Activated CD8-positive, alpha-beta memory T cell treated with anti-CD3 and anti-CD28 coated beads for 36 hours (primary cell): ENCODE data around the gene CDK19. TPM values are rescaled to one million over a fixed set of nuclear protein-coding genes. Genes with fewer than 3 reads are reported as not detected.

ENCODE experiments used
- CTCF ChIA-PET: fragments of 350-600 bp; sonication (Branson Sonifier 250); formaldehyde crosslinking; loops from one replicate; lab custom pipeline; 2021; ENCODE audit warnings: antibody characterized with exemption; lab: Charles Lee
- POLR2A ChIA-PET: fragments of 350-600 bp; sonication (Branson Sonifier 250); formaldehyde crosslinking; loops from one replicate; lab custom pipeline; 2021; ENCODE audit warnings: antibody characterized with exemption; lab: Charles Lee
- total RNA-seq, 2 experiments: library from RNA; stranded (reverse); gene quantifications; one replicate each; pipeline ENCODE4 v1.2.3, GENCODE V29; 2021

Gene CDK19
- total RNA-seq, 2 experiments from 2014 or later, result 8.8 to 10.1 TPM

GRCh38 chr6:110650755-110651154, 164.5 kb downstream of the CDK19 start:
- ChIA-PET POLR2A (no interaction called here), CTCF (no interaction called here)

- POLR2A ChIA-PET, result no interaction called here
- CTCF ChIA-PET, result no interaction called here
Measured at GRCh38 chr6:110649704-110650103, 165.6 kb downstream of the CDK19 start.

DNA sequence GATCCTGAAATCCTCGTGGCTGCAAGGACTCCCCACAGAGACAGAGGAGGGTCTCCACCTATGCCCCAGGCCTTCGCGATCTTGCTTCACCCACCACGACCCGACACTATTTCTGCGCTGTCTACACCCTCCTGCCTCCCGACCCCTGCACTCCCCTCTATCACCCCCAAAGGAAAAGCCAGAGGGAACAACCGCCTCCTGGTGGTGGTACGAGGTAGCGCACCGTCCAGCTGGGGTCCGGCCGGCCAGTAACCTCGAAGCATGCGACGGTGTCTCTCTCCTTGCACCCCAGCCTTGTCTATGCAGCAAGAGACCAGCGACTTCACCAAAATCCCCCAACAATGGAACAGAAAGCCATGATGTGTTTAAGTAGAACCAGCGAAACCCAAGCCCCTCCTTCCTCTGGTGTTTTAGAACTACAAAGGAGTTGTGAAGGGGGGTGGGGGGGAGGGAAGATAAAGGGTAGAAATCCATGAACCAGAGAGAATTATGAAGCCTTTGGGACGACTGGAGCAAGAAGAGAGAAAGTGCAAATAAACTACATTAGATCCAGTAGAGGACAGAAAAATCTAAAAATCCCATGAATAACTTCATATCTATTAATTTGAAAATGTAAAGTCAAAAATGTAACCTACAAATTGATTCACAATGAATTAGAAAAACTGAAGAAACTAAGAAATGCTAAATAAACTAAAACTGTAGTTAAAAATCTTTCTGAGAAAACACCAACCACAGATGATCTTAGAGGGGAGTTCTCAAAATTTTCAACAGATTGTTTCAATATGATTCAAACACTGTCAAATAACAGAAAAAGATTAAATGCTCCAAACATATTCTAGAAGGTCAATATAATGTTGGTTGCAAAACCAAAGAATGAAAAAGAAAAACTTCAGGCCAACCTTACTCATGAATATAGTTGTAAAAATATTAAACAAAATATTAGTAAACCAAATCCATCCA, 168.0 kb downstream of the CDK19 start:
- ChIA-PET CTCF (no interaction called here), POLR2A (no interaction called here)

DNA sequence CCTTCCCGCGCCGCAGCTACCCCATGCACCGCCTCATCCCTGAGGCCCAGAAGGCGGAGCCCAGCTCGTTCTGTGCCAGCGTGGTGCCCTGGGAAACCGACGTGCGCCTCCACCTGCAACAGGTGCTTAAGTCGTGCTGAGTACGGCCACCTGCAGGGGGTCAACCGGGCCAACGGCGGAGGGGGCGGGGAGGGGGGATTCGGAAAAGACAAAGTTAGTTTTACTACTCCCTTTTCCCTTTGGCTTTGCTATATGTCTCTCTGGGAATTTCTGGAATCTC, 168.9 kb downstream of the CDK19 start:
- ChIA-PET POLR2A (no interaction called here), CTCF (no interaction called here)

- ChIA-PET CTCF (no interaction called here), POLR2A (no interaction called here)
Measured at GRCh38 chr6:110645685-110646418, 169.4 kb downstream of the CDK19 start.

- ChIA-PET CTCF (no interaction called here), POLR2A (no interaction called here)
Measured at GRCh38 chr6:110643175-110643574, 172.1 kb downstream of the CDK19 start.

DNA sequence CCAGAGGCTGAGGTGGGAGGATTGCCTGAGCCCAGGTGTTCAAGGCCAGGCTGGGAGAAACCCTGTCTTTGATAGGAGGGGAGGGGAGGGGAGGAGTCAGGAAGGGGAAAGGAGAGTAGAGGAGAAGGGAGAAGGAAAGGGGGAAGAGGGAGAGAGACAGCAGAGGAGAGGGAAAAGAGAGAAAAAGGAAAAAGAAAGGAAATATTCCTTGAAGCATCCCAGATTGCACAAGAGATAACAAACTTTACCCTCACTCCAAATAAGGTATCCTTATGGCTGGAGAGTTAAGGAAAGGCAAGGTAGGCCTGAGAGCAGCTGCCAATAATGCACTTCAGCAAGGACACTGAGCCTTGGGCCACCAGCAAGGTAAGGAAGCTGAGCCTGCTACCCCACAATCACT, 172.6 kb downstream of the CDK19 start:
- POLR2A ChIA-PET, result no interaction called here
- CTCF ChIA-PET, result interaction anchor here (0.7 kb wide), 2 partner anchors 28 to 447 kb away, joined by 4 to 5 read pairs; no protein-coding TSS in a partner anchor

DNA sequence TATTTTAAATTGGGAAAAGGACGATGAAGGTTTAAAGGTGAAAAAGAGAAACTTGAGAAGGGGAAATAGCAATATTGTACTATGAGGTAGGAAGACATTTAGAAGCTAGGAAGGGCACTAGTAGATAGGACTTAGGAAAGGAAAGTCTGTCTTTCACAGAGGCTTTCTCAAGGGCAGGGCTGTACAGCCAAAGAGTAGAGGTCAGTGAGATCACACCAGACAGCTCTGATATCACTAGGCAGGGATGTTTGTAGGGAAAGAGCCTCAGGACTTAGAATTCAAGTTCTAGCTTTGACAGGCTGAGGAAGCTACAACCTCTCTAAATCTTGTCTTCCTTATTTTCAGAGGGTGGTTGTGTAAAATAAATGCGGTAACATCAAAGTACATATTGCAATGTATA, 178.5 kb downstream of the CDK19 start:
- ChIA-PET POLR2A (no interaction called here), CTCF (no interaction called here)

GRCh38 chr6:110635096-110635495, 180.2 kb downstream of the CDK19 start:
- CTCF ChIA-PET, result no interaction called here
- POLR2A ChIA-PET, result no interaction called here

DNA sequence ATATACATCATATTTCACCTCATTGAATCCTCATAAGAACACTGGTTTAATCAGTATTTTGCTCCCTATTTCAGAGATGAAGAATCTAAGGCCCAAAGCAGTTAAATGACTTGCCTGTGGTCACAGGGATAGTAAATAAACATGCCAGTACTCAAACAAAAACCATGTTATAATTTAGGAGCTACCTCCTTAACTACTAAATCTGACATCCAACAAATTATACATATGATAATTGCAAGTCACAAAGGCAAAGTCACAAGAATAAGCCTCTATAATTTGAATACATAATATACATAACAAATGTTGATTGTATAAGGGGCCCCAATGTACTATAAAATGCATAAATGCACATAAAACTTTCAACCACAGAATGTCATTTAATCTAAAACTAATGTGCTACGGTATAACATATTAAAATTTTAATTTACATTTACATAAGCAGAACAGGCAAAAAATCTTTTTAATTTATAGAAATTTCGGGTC, 181.5 kb downstream of the CDK19 start:
- CTCF ChIA-PET, result no interaction called here
- POLR2A ChIA-PET, result no interaction called here

- ChIA-PET CTCF (no interaction called here), POLR2A (no interaction called here)
Measured at GRCh38 chr6:110629153-110629552, 186.1 kb downstream of the CDK19 start.

DNA sequence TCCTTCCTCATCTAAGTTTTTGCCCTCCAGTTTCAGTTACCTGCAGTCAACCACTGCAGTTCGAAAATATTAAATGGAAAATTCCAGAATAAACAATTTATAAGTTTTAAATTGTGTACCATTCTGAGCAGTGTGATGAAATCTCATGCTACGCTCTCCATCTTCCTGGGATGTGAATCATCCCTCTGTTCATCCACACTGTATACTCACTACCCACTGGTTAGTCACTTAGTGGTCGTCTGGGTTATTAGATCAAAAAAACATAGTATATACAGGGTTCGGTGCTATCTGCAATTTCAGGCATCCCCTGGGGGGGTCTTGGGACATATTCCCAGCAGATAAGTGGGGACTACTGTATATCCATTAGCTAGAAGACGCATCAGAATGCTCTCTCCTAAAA, 186.9 kb downstream of the CDK19 start:
- POLR2A ChIA-PET, result no interaction called here
- CTCF ChIA-PET, result no interaction called here

- POLR2A ChIA-PET, result no interaction called here
- CTCF ChIA-PET, result no interaction called here
Measured at GRCh38 chr6:110626442-110626841, 188.8 kb downstream of the CDK19 start.

DNA sequence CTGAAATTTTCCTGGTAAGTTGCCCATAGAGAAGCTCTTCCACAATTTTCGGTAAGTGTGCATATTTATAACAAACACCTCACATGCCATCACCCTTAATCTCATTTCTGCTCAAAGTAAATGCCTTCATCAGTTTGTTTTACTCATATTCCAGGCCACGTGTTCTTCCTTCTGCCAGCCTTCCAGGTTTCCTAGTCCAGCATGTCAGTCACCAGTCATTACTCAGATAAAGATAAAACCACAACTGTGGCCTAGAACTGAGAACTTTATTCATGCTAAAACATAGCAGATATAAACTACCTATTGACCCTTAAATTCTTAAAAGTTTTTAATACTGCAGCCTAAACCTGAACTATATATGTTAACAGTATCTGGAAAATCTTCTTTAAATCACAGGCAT, 189.4 kb downstream of the CDK19 start:
- ChIA-PET CTCF (no interaction called here), POLR2A (no interaction called here)

GRCh38 chr6:110622912-110623578, 192.2 kb downstream of the CDK19 start:
- CTCF ChIA-PET, result no interaction called here
- POLR2A ChIA-PET, result no interaction called here

GRCh38 chr6:110621061-110621460, 194.2 kb downstream of the CDK19 start:
- POLR2A ChIA-PET, result no interaction called here
- CTCF ChIA-PET, result no interaction called here

DNA sequence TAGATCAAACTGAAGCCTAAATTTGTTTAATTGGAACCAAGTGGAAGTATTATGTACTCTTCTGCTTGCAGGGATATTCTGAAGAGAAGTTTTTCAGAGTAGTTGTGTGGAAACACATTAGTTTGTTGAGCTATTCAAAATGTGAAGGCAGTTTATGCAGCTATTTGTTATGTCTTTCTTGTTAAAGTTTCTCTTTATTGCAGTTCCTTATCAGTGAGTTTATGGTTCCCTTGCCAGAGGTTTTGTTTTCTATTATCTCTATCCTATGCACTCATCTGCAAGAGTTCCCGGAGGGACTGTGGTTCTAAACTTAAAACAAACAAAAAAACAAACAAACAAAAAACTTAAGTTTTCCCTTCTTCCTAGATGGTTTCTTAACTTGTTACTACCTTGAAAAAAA, 195.2 kb downstream of the CDK19 start:
- ChIA-PET CTCF (no interaction called here), POLR2A (no interaction called here)

DNA sequence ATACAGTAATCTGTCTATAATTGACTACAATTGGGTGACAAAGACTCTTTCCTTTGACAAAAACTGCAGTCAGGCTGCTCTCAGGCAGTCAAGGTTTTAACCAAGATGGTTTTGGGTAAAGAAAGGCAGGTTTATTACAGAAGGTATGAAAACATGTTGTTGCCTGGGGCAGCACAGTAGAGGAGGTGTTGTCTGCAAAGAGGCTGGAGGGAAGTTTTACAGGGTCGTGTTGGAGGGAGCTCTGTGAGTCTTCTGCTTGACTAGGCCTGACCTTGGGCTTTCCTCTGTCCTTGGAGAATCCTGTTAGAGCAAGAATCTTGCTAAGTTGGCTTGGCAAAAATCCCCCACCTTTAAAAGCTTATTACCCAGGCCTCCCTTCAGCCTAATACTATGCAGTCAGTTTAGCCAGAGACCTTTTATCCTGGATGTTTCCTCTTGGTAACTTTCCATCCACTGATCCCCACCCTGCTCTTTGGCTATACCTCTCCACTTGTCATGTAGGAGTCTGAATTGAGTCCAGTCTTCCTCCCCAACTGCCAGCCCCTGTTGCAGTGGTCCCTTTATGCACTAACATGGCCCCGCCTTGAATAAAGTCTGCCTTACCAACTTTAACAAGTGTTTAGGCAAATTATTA, 195.9 kb downstream of the CDK19 start:
- CTCF ChIA-PET, result no interaction called here
- POLR2A ChIA-PET, result no interaction called here

GRCh38 chr6:110618591-110619267, 196.5 kb downstream of the CDK19 start:
- CTCF ChIA-PET, result no interaction called here
- POLR2A ChIA-PET, result no interaction called here
